ENCODE measurements around the gene STPG2.

DNA sequence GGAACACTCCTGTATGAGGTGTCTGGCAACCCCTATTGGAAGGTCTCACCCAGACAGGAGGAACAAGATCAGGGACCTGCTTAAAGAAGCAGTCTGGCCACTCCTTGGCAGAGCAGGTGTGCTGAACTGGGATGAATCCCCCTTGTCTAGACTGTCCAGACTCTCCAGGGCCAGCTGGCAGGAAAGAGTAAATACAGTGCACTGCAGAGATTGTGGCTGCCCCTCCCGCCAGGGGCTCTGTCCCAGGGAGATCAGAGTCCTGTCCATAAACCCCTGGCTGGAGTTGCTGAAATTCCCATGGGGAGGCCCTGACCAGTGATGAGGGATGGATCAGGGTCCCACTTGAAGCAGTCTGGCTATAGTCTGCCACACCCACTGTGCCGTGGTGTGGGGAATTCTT lies 17.7 kb downstream of the STPG2 start:
- TF ChIP-seq CTCF (IDR thresholded peaks at IDR 0.05) (no peak), POLR2A (IDR thresholded peaks at IDR 0.05) (no peak), EP300 (IDR thresholded peaks at IDR 0.05) (no peak)

Measured in ovary (tissue), 3 donors.